Erythroblast (primary cell): ENCODE data around the gene CDC27.

Experiments used
- GATA1 ChIP-seq: IDR thresholded peaks from 2 replicates; pipeline ENCODE4 v1.6.1; 2011; ENCODE audit warnings: low read depth, mild to moderate bottlenecking, control low read depth, low read length, moderate library complexity
- POLR2A ChIP-seq: IDR thresholded peaks from 2 replicates; pipeline ENCODE4 v1.6.1; 2011; ENCODE audit warnings: mild to moderate bottlenecking, low read length

DNA sequence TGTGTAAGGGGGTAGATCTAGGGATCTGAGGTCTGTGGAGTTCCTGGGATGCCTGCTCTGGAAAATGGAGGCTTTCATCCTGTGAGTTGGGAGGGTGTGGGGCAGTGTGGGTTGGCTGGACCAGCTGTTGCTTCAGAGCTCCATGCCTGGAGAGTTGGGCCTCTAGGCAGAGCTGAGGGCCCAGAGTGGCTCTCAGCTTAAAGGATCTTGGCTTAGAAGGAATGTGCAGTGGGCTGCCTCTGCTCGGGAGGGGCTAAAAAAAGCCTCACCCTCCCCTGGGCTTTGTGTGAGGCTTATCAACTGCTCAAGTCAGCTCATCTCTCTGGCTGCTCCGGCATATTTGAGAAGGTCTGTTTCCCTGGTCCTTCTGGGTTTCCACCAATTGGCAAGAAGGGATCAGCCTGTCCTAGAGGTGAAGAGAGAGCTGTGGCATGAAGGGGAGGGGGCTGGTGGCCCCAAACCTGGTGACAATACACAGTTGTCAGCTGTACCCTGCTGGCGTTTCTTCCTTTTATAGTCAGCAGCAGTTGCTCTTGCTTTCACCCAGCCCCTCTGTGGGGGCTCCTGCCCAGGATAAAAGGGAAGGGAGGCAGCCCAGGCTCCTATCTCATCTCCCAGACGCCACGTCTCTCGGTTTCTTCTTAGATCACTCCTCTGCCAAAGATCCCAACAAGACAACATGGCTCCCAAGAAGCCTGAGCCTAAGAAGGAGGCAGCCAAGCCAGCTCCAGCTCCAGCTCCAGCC lies 19.8 kb upstream of the CDC27 start, which contains the start of gene MYL4:
- TF ChIP-seq POLR2A (peak; percentile 79), GATA1 (no peak)
